SU-DHL-6 (cell line): Measurements from ENCODE around the gene ZBTB2.

Source experiments
- H2AFZ ChIP-seq: fragments of 200-600 bp; sonication (generic); 2 replicates; pipeline ENCODE4 v1.6.1; 2014; ENCODE audit warnings: low read depth, mild to moderate bottlenecking, moderate library complexity, mixed read lengths, antibody characterized with exemption, low read length; ENCODE audit not compliant: severe bottlenecking
- H3F3A ChIP-seq: fragments of 200-600 bp; shearing (Covaris generic); 2 replicates; pipeline ENCODE4 v1.6.0; 2016; ENCODE audit warnings: antibody characterized with exemption, mild to moderate bottlenecking; ENCODE audit not compliant: insufficient read depth
- H3K27ac ChIP-seq: fragments of 200-600 bp; sonication (generic); 2 replicates; pipeline ENCODE4 v1.5.1; 2016; ENCODE audit warnings: low read depth, mild to moderate bottlenecking, low read length, moderate library complexity, mixed read lengths
- H3K27me3 ChIP-seq: fragments of 200-600 bp; sonication (generic), shearing (Covaris generic); 2 replicates; pipeline ENCODE4 v1.6.0; 2014; ENCODE audit warnings: mild to moderate bottlenecking, low read length
- H3K36me3 ChIP-seq: fragments of 200-600 bp; sonication (generic); 2 replicates; pipeline ENCODE4 v1.6.1; 2014; ENCODE audit warnings: mild to moderate bottlenecking, low read length, mixed read lengths
- H3K4me2 ChIP-seq: fragments of 300-600, 200-600 bp; shearing (Covaris generic), sonication (generic); 2 replicates; pipeline ENCODE4 v1.6.0; 2014; ENCODE audit warnings: low read length, low read depth, mild to moderate bottlenecking; ENCODE audit not compliant: poor library complexity, severe bottlenecking
- H3K4me3 ChIP-seq: fragments of 200-600 bp; sonication (generic); 2 replicates; pipeline ENCODE4 v1.5.1; 2014; ENCODE audit warnings: antibody characterized with exemption, low read length, mild to moderate bottlenecking, mixed read lengths; ENCODE audit not compliant: insufficient read depth, poor library complexity, severe bottlenecking
- H3K79me2 ChIP-seq: fragments of 200-600 bp; sonication (generic); 2 replicates; pipeline ENCODE4 v1.6.1; 2014; ENCODE audit warnings: mild to moderate bottlenecking, low read length, moderate library complexity; ENCODE audit not compliant: insufficient read depth
- H3K9ac ChIP-seq: fragments of 200-600 bp; sonication (generic); 2 replicates; pipeline ENCODE4 v1.7.0; 2014; ENCODE audit warnings: mild to moderate bottlenecking, low read length
- H3K9me2 ChIP-seq: fragments of 200-600 bp; sonication (generic); replicated peaks from 2 replicates; pipeline ENCODE4 v1.6.1; 2014; ENCODE audit warnings: low read length; ENCODE audit not compliant: insufficient read depth
- H3K9me3 ChIP-seq: fragments of 200-600 bp; sonication (generic); 2 replicates; pipeline ENCODE4 v1.6.1; 2014; ENCODE audit warnings: low read length, mixed read lengths; ENCODE audit not compliant: insufficient read depth
- H4K20me1 ChIP-seq: fragments of 200-600 bp; sonication (generic); 2 replicates; pipeline ENCODE4 v1.6.1; 2014; ENCODE audit warnings: low read depth, mild to moderate bottlenecking, antibody characterized with exemption, low read length, moderate library complexity, mixed read lengths
- CTCF ChIP-seq: fragments of 200-600 bp; sonication (generic); IDR thresholded peaks from one replicate; pipeline ENCODE4 v1.5.1; 2017; ENCODE audit warnings: antibody characterized with exemption, mild to moderate bottlenecking, low read length, moderate library complexity; ENCODE audit not compliant: insufficient read depth, poor library complexity, severe bottlenecking
- EZH2phosphoT487 ChIP-seq: fragments of 200-600 bp; sonication (generic), shearing (Covaris generic); conservative IDR thresholded peaks from 2 replicates; pipeline ENCODE4 v1.6.1; 2018; ENCODE audit warnings: mild to moderate bottlenecking, antibody characterized with exemption, low read length, moderate library complexity, mixed read lengths

Gene ZBTB2

DNA sequence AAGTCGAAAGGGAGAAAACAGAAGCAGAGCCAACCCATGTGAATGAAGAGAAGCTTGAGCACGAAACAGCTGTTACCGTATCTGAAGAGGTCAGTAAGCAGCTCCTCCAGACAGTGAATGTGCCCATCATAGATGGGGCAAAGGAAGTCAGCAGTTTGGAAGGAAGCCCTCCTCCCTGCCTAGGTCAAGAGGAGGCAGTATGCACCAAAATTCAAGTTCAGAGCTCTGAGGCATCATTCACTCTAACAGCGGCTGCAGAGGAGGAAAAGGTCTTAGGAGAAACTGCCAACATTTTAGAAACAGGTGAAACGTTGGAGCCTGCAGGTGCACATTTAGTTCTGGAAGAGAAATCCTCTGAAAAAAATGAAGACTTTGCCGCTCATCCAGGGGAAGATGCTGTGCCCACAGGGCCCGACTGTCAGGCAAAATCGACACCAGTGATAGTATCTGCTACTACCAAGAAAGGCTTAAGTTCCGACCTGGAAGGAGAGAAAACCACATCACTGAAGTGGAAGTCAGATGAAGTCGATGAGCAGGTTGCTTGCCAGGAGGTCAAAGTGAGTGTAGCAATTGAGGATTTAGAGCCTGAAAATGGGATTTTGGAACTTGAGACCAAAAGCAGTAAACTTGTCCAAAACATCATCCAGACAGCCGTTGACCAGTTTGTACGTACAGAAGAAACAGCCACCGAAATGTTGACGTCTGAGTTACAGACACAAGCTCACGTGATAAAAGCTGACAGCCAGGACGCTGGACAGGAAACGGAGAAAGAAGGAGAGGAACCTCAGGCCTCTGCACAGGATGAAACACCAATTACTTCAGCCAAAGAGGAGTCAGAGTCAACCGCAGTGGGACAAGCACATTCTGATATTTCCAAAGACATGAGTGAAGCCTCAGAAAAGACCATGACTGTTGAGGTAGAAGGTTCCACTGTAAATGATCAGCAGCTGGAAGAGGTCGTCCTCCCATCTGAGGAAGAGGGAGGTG lies 38.7 kb downstream of the ZBTB2 start:
- Histone ChIP-seq H3K9ac (no peak overlapping the region), H3K36me3 (no peaks in the 10 kb centered on the region), H4K20me1 (no peaks in the 10 kb centered on the region), H3K27me3 (no peaks in the 10 kb centered on the region), H3K4me3 (no peak overlapping the region), H3K4me2 (no peak overlapping the region), H3K27ac (no peak overlapping the region), H2AFZ (no peak overlapping the region), H3K9me2 (no peaks in the 10 kb centered on the region), H3K9me3 (no peaks in the 10 kb centered on the region), H3F3A (peaks cover 5% of the 10 kb centered on the region; the same call in 1 of the 2 replicates), H3K79me2 (no peaks in the 10 kb centered on the region)
- no peak for TF ChIP-seq CTCF
- TF ChIP-seq EZH2phosphoT487 = no peak

GRCh38 chr6:151351731-151352130 lies 39.6 kb downstream of the ZBTB2 start:
- H3F3A ChIP-seq = peaks cover 5% of the 10 kb centered on the region; the same call in 1 of the 2 replicates

DNA sequence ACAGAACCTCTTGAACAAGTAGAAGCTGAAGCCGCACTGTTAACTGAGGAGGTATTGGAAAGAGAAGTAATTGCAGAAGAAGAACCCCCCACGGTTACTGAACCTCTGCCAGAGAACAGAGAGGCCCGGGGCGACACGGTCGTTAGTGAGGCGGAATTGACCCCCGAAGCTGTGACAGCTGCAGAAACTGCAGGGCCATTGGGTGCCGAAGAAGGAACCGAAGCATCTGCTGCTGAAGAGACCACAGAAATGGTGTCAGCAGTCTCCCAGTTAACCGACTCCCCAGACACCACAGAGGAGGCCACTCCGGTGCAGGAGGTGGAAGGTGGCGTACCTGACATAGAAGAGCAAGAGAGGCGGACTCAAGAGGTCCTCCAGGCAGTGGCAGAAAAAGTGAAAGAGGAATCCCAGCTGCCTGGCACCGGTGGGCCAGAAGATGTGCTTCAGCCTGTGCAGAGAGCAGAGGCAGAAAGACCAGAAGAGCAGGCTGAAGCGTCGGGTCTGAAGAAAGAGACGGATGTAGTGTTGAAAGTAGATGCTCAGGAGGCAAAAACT lies 40.1 kb downstream of the ZBTB2 start:
- Histone ChIP-seq H2AFZ (no peak overlapping the region), H4K20me1 (no peaks in the 10 kb centered on the region), H3K4me3 (no peak overlapping the region), H3K36me3 (no peaks in the 10 kb centered on the region), H3K9ac (no peak overlapping the region), H3K27ac (no peak overlapping the region), H3K9me3 (no peaks in the 10 kb centered on the region), H3K27me3 (no peaks in the 10 kb centered on the region), H3K9me2 (no peaks in the 10 kb centered on the region), H3K4me2 (no peak overlapping the region), H3F3A (peaks cover 5% of the 10 kb centered on the region; the same call in 1 of the 2 replicates), H3K79me2 (no peaks in the 10 kb centered on the region)
- TF ChIP-seq CTCF = no peak

More at GRCh38 chr6:151351731-151352130, 39.6 kb downstream of the ZBTB2 start:
- Histone ChIP-seq H3K36me3 (no peaks in the 10 kb centered on the region), H3K4me2 (no peak overlapping the region), H3K79me2 (no peaks in the 10 kb centered on the region), H3K9ac (no peak overlapping the region), H3K4me3 (no peak overlapping the region), H3K9me2 (no peaks in the 10 kb centered on the region), H2AFZ (no peak overlapping the region), H3K27me3 (no peaks in the 10 kb centered on the region), H3K9me3 (no peaks in the 10 kb centered on the region), H3K27ac (no peak overlapping the region), H4K20me1 (no peaks in the 10 kb centered on the region)
- TF ChIP-seq CTCF = no peak
- TF ChIP-seq EZH2phosphoT487 = no peak
